OCI-LY7 (cell line): Measurements from ENCODE around the gene SLC26A6. TPM values are rescaled to one million over a fixed set of nuclear protein-coding genes. Genes with fewer than 3 reads are reported as not detected.

Experiments used
- BruUV-seq: library from RNA; stranded (reverse); fragments of 400-500 nt; replicated peaks from 2 replicates; lab custom pipeline; 2021; lab: Mats Ljungman, UMichigan
- CTCF ChIA-PET: fragments of 300-600 bp; sonication (Branson Sonifier 250); formaldehyde crosslinking; loops from one replicate; lab custom pipeline; 2022; ENCODE audit warnings: antibody characterized with exemption; ENCODE audit not compliant: unreplicated experiment; lab: Charles Lee
- POLR2A ChIA-PET: fragments of 300-600 bp; sonication (Branson Sonifier 250); formaldehyde crosslinking; loops from one replicate; lab custom pipeline; 2022; ENCODE audit warnings: antibody characterized with exemption; lab: Charles Lee
- DNase-seq: peaks from one replicate; pipeline ENCODE4 v3.0.0-alpha.2; 2015; ENCODE audit warnings: low spot score
- H2AFZ ChIP-seq: fragments of 200-600 bp; sonication (generic), shearing (Covaris generic); 2 replicates; pipeline ENCODE4 v1.6.1; 2014; ENCODE audit warnings: mild to moderate bottlenecking, antibody characterized with exemption, low read length, moderate library complexity
- H3K27ac ChIP-seq: fragments of 200-600 bp; sonication (generic); 2 replicates; pipeline ENCODE4 v1.5.1; 2014; ENCODE audit warnings: mixed run types, low read depth, mild to moderate bottlenecking, moderate library complexity, low read length, inconsistent platforms; ENCODE audit not compliant: poor library complexity, severe bottlenecking
- H3K36me3 ChIP-seq: fragments of 200-600 bp; sonication (generic); 2 replicates; pipeline ENCODE4 v1.6.1; 2014; ENCODE audit warnings: mild to moderate bottlenecking, antibody characterized with exemption, low read length, moderate library complexity, mixed read lengths; ENCODE audit not compliant: insufficient read depth
- H3K4me1 ChIP-seq: fragments of 200-600 bp; sonication (generic); 2 replicates; pipeline ENCODE4 v1.5.1; 2014; ENCODE audit warnings: mild to moderate bottlenecking, low read length; ENCODE audit not compliant: insufficient read depth, poor library complexity, severe bottlenecking
- H3K4me2 ChIP-seq: fragments of 200-600 bp; sonication (generic); 2 replicates; pipeline ENCODE4 v1.6.1; 2014; ENCODE audit warnings: mild to moderate bottlenecking, low read length
- H3K4me3 ChIP-seq: fragments of 200-600 bp; sonication (generic); 2 replicates; pipeline ENCODE4 v1.5.1; 2014; ENCODE audit warnings: mild to moderate bottlenecking, low read depth, low read length; ENCODE audit not compliant: poor library complexity, severe bottlenecking
- H3K79me2 ChIP-seq: fragments of 200-600 bp; sonication (generic); 2 replicates; pipeline ENCODE4 v1.6.1; 2016; ENCODE audit warnings: low read depth, mild to moderate bottlenecking, low read length, moderate library complexity, mixed read lengths; ENCODE audit not compliant: insufficient read depth
- H3K9me2 ChIP-seq: fragments of 200-600 bp; sonication (generic); 2 replicates; pipeline ENCODE4 v1.6.1; 2016; ENCODE audit warnings: mild to moderate bottlenecking, low read length, mixed read lengths; ENCODE audit not compliant: insufficient read depth
- H3K9me3 ChIP-seq: fragments of 200-600 bp; sonication (generic); 2 replicates; pipeline ENCODE4 v1.6.1; 2014; ENCODE audit warnings: mild to moderate bottlenecking, mixed run types, low read length, mixed read lengths
- H4K20me1 ChIP-seq: fragments of 200-600 bp; sonication (generic); 2 replicates; pipeline ENCODE4 v1.6.1; 2014; ENCODE audit warnings: mild to moderate bottlenecking, antibody characterized with exemption, low read length, moderate library complexity, mixed read lengths; ENCODE audit not compliant: insufficient read depth
- CTCF ChIP-seq: fragments of 200-600 bp; sonication (generic); conservative IDR thresholded peaks from 2 replicates; pipeline ENCODE4 v1.5.1; 2014; ENCODE audit warnings: mild to moderate bottlenecking, antibody characterized with exemption, low read length, moderate library complexity, mixed read lengths
- EZH2phosphoT487 ChIP-seq: fragments of 200-600 bp; sonication (generic); IDR thresholded peaks from 2 replicates; pipeline ENCODE4 v1.6.1; 2018; ENCODE audit warnings: low read depth, borderline replicate concordance, mild to moderate bottlenecking, mixed run types, antibody characterized with exemption, low read length, moderate library complexity, mixed read lengths
- intact Hi-C: fragments of 100-400 bp; cut with micrococcal nuclease; formaldehyde crosslinking; loops from one replicate; pipeline ENCODE4 v1.10.0; 2022; ENCODE audit not compliant: unreplicated experiment
- total RNA-seq, 2 experiments: library from RNA; depleted of rRNA in 1 of 2; stranded (reverse); fragments of >200 nt in 1 of 2; shearing (Covaris generic) in 1 of 2; gene quantifications; 2 replicates each; pipeline ENCODE4 v1.2.3, GENCODE V29; 2014 to 2022

The SLC26A6 gene
- total RNA-seq, 2 experiments from 2014 or later = 42.1 to 47.3 TPM

- no TSS peak for BruUV-seq
- Histone ChIP-seq H3K9me3 (peaks cover 20% of the 10 kb centered on the region), H3K4me1 (peaks cover 9% of the 10 kb centered on the region), H4K20me1 (no peaks in the 10 kb centered on the region), H3K4me2 (no peak overlapping the region), H3K9me2 (no peaks in the 10 kb centered on the region), H3K27ac (no peak overlapping the region), H3K79me2 (no peaks in the 10 kb centered on the region), H2AFZ (no peak overlapping the region), H3K4me3 (no peak overlapping the region), H3K36me3 (no peaks in the 10 kb centered on the region)
- TF ChIP-seq CTCF (no peak), EZH2phosphoT487 (no peak)
- DNase-seq = no peak
- ChIA-PET CTCF (no interaction called here), POLR2A (interaction anchor here (1.5 kb wide), 1 partner anchor 16 kb away, joined by 4 read pairs; no protein-coding TSS in a partner anchor)
- intact Hi-C loops = no loop called here
These were observed 15.4 kb downstream of the SLC26A6 start for GRCh38 chr3:48619541-48620524.

- Histone ChIP-seq H3K79me2 (no peaks in the 10 kb centered on the region), H3K4me2 (no peak overlapping the region), H3K27ac (no peak overlapping the region), H3K4me1 (no peaks in the 10 kb centered on the region), H4K20me1 (no peaks in the 10 kb centered on the region), H3K9me2 (no peaks in the 10 kb centered on the region), H3K36me3 (no peaks in the 10 kb centered on the region), H2AFZ (no peak overlapping the region), H3K9me3 (peaks cover 20% of the 10 kb centered on the region), H3K4me3 (no peak overlapping the region)
- intact Hi-C loops = no loop called here
- TF ChIP-seq EZH2phosphoT487 (no peak), CTCF (no peak)
- DNase-seq = no peak
- BruUV-seq = no TSS peak
- CTCF ChIA-PET = no interaction called here
- POLR2A ChIA-PET = no interaction called here
These were observed 17.7 kb downstream of the SLC26A6 start for GRCh38 chr3:48617559-48617958.
